Activated naive CD8-positive, alpha-beta T cell treated with anti-CD3 and anti-CD28 coated beads, Interleukin-2, amount 50 U/mL, for 16 hours (primary cell): ENCODE results near the gene SMIM3.
"Not testable (repeated sequence)": the region's sequence is repeated elsewhere in the genome, so short reads cannot be mapped to it uniquely, and the experiment has no call there.

Experiments
- DNase-seq: peaks from one replicate; pipeline ENCODE4 v3.0.0-alpha.2; 2020; ENCODE audit warnings: low read depth, low spot score

The SMIM3 gene

DNA sequence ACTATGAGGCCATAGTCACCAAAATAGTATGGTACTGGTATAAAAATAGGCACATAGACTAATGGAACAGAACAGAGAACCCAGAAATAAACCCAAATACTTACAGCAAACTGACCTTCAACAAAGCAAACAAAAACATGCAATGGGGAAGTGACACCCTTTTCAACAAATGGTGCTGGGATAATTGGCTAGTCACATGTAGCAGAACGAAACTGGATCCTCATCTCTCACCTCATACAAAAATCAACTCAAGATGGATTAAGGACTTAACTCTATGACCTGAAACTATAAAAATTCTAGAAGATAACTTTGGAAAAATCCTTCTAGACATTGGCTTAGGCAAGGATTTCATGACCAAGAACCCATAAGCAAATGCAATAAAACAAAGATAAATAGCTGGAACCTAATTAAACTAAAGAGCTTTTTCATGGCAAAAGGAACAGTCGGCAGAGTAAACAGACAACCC, 14.9 kb downstream of the SMIM3 start:
- DNase-seq: not testable (repeated sequence)

DNA sequence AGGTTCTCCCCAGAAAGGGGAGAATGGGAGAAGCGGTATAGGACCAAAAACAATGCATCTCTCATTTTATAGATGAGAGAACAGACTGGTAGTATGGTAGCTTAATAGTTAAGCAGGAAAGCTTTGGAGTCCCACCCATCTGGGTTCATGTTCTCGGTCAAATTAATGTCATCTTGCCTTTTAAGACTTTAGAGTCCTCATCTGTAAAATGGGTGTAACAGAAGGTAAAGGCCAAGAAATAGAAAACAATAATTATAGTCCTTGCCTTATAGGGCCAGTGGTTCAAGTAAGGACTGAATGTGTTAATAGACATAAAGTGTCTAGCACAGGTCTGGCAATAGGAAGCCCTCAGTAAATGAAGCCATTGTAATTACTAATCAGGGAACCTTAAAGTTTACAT, 16.4 kb downstream of the SMIM3 start:
- no peak for DNase-seq

- DNase-seq: no peak
Observed at GRCh38 chr5:150797384-150797783, 18.8 kb downstream of the SMIM3 start.

- DNase-seq: no peak
Observed at GRCh38 chr5:150801117-150801927, 22.8 kb downstream of the SMIM3 start.

DNA sequence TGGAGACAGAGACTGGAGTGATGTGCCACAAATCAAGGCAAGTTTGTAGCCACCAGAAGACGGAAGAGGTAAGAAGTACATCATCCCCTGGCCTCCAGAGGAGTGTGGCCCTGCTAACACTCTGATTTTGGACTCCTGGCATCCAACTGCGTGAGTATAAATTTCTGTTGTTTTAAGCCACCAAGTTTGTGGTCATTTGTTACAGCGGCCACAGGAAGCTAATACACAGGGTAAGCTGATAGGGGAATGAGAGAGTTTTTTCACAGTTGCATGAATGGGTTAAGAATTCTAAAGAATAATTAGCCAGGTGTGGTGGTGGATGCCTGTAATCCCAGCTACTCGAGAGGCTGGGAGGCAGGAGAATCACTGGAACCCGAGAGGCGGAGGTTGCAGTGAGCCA, 25.8 kb downstream of the SMIM3 start:
- DNase-seq: no peak

DNA sequence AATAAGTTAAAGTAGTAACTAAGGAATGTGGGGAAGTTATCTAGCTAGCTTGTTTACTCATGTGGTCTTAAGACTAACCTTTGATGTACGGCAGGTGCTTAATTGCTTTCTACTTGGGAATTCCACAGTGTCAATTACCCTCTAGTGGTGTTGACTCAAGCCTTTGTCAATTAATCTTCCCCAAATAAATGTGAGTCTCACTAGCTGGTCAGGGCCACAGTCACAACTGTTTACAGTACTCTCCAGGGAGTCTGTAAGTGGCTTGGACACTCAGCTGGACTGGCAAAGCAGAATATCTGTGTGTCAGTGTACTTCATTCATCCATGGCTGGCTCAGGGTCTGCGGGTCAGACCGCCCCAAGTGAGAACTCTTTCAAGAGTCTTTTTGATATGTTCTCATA, 30.8 kb downstream of the SMIM3 start:
- DNase-seq: no peak

DNA sequence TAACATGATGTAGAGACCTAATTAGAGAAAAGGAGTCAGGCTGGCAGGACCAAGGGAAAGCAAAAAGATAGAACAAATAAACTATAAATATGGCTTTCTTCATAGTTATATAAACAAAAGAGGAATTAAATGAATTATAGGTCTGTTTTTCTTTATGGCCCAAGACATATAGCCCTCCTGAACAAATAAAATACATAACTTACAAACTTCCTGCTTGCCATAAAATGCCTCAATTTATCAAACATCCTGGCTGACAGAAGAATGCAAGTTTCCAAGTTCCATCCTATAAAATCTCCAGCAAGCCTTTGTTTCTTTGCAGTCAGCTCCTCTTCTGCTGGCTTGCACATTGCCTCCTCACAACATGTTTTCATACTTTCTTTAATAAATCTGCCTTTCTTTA, 36.5 kb downstream of the SMIM3 start:
- no peak for DNase-seq

DNA sequence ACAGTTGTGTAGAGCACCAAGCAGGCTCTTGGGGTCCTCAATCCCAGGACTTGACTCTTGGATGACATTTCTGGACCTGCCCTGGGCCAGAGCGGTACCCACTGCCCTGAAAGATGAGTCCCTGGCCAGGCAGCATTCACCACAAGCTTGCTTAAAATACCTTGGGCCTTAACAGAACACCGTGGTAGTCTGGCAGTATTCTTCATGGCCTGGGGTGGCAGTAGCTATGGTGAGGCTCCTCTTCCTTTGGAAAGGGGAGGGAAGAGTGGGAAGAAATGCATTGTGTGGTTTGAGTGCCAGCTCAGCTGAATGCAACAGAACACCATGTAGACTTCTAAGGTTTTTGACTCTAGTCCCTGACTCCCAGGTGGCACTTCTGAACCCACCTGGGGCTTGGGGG, 38.4 kb downstream of the SMIM3 start:
- no peak for DNase-seq

DNA sequence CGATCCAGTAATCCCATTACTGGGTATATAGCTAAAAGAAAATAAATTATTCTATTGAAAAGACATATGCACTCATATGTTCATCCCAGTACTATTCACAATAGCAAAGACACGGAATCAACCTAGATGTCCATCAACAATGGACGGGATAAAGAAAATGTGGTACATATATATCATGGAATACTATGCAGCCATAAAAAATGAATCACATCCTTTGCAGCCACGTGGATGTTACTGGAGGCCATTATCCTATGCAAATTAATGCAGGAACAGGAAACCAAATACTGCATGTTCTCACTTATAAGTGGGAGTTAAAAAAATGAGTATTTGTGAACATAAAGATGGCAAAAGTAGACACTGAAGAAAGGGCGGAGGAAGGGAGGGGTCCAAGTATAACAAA, 51.2 kb downstream of the SMIM3 start:
- no peak for DNase-seq

DNA sequence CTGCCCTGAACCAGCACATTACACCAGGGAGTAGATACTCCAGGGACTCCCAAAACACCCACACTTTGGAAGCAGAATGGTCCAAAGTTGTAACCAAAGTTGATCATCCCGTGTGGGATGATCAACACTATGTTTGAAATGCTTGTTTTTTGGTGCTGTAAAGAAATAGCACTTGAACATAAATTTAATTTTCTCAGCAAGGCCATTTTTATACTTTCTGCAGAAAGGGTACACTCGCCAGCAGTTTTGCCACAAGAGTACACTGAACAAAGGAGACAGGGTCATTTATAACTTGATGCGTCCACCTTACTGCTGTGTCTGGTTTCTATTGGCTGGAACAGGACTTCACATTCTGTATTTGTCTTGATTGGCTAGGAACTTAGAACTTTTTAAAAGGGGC, 53.3 kb downstream of the SMIM3 start:
- DNase-seq: not testable (repeated sequence)

DNA sequence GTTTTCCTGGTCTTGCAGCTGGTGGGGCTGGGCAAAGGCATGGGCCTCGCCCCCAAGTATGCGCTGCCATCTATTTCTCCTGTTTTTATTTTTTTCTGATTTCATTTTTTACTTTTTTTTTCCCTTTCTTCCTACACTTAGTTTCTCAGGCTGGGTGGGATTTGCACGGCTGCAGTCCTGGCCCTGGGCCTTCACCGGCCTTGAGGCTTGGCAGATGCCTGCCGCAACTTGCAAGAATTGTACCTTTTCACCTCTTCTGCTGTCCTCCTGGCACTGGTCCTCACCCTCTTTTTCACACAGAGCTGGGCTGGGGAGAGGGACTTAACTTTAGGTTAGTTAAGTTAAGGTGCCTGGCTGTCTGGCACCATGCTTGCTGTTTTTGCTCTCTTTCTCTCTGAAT, 57.5 kb downstream of the SMIM3 start:
- no peak for DNase-seq

- DNase-seq: no peak
Observed at GRCh38 chr5:150836703-150837102, 58.1 kb downstream of the SMIM3 start.

- DNase-seq: not testable (repeated sequence)
Observed at GRCh38 chr5:150845185-150845859, 66.8 kb downstream of the SMIM3 start.

GRCh38 chr5:150846308-150846653, 67.7 kb downstream of the SMIM3 start, which contains the start of gene IRGM:
Gene IRGM (plus strand): TSS chr5:150846521. CDS start chr5:150848124, 1,603 bp downstream.
- not testable (repeated sequence) for DNase-seq
